Thoracic aorta (tissue), 2 donors: Measurements from ENCODE around the gene RHBG. TPM values are rescaled to one million over a fixed set of nuclear protein-coding genes. Genes with fewer than 3 reads are reported as not detected.

Experiments used
- ATAC-seq: fragments of 150-250 bp; one replicate; pipeline ENCODE4 v1.8.0; 2017; ENCODE audit warnings: low read depth; ENCODE audit not compliant: insufficient number of reproducible peaks, low FRiP score
- DNase-seq: peaks from one replicate; pipeline ENCODE4 v3.0.0-alpha.2; 2020; ENCODE audit warnings: low spot score
- H3K27ac ChIP-seq, 2 donors: fragments of 200-600 bp; sonication (generic); 1 replicate in 1 of 2; 2 replicates in 1 of 2; pipeline ENCODE4 v1.5.1; 2016; ENCODE audit warnings: mild to moderate bottlenecking in 2 of 2, moderate library complexity in 2 of 2
- H3K27me3 ChIP-seq: fragments of 200-600 bp; sonication (generic); replicated peaks from 2 replicates; pipeline ENCODE4 v1.6.0; 2016; ENCODE audit warnings: mild to moderate bottlenecking; ENCODE audit not compliant: insufficient read depth
- H3K36me3 ChIP-seq: fragments of 200-600 bp; sonication (generic); one replicate; pipeline ENCODE4 v1.5.1; 2016
- H3K4me1 ChIP-seq, 2 donors: fragments of 200-600 bp; sonication (generic); 1 replicate in 1 of 2; 2 replicates in 1 of 2; pipeline versions ENCODE4 v1.5.1 to v1.6.0; 2016; ENCODE audit warnings: low read depth in 2 of 2, mild to moderate bottlenecking in 1 of 2; ENCODE audit not compliant: control insufficient read depth in 1 of 2
- H3K4me3 ChIP-seq: fragments of 200-600 bp; sonication (generic); 2 replicates; pipeline ENCODE4 v1.5.1; 2016; ENCODE audit warnings: mild to moderate bottlenecking
- H3K9me3 ChIP-seq: fragments of 200-600 bp; sonication (generic); 2 replicates; pipeline ENCODE4 v1.5.1; 2016
- total RNA-seq, 2 donors: library from RNA; depleted of rRNA; stranded (reverse); fragments of >200 nt; gene quantifications; one replicate each; pipeline versions ENCODE4 v1.1.0 to v1.2.3, GENCODE V29; 2016
- TF ChIP-seq, protein P1 (sequence below): fragments of 200-600 bp; sonication (generic); IDR thresholded peaks from one replicate; pipeline ENCODE4 v1.5.1; 2019; ENCODE audit warnings: antibody characterized with exemption

RHBG gene
- total RNA-seq, 2 donors from 2014 or later = not detected

DNA sequence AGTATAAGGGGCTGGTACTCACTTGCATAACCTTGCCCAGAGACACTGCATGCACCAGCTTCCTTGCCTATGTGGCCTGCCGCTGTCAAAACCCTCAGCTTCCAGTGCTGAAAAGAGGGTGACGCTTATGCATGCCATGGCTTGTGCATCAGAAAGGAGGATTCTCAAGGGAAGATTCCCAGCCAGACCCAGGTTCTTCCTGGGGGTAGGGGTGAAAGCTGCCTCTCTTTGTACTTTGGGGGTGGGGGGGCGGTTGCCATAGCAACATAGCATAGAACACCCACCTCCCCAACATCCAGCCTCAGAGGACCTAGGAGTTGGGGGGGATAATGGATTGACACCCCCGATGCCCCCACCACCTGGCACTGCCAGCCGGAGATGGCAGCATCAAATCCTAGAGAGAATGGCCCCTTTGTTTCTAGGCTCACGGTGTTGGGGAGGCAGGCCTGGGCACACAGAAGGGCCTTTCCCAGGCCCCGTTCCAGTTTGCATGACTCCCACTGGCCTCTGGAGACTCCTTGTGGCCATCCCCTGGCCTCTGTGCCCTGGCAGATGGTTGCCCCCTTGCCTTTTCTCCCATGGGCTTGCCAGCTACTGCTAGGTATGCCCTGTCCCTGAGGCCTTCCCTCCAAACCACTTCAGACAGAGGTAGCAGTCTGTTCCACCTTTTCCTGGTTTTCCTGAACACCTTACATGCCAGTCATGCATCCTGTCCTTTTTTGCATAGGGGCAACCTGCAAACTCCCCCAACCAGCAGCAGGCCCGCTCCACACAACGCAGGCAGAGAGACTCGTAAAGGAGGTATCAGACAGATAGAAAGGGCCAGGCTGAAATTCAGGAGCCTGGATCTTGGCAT is 44.6 kb downstream of the RHBG start:
- DNase-seq = no peak
- Histone ChIP-seq H3K36me3 (no peaks in the 10 kb centered on the region), H3K4me3 (no peak overlapping the region), H3K4me1 (no peaks in the 10 kb centered on the region), H3K9me3 (no peaks in the 10 kb centered on the region), H3K27me3 (peaks cover 9% of the 10 kb centered on the region), H3K27ac (no peak overlapping the region)
- TF ChIP-seq, protein P1, sequence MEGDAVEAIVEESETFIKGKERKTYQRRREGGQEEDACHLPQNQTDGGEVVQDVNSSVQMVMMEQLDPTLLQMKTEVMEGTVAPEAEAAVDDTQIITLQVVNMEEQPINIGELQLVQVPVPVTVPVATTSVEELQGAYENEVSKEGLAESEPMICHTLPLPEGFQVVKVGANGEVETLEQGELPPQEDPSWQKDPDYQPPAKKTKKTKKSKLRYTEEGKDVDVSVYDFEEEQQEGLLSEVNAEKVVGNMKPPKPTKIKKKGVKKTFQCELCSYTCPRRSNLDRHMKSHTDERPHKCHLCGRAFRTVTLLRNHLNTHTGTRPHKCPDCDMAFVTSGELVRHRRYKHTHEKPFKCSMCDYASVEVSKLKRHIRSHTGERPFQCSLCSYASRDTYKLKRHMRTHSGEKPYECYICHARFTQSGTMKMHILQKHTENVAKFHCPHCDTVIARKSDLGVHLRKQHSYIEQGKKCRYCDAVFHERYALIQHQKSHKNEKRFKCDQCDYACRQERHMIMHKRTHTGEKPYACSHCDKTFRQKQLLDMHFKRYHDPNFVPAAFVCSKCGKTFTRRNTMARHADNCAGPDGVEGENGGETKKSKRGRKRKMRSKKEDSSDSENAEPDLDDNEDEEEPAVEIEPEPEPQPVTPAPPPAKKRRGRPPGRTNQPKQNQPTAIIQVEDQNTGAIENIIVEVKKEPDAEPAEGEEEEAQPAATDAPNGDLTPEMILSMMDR = no peak
- no peak for ATAC-seq

DNA sequence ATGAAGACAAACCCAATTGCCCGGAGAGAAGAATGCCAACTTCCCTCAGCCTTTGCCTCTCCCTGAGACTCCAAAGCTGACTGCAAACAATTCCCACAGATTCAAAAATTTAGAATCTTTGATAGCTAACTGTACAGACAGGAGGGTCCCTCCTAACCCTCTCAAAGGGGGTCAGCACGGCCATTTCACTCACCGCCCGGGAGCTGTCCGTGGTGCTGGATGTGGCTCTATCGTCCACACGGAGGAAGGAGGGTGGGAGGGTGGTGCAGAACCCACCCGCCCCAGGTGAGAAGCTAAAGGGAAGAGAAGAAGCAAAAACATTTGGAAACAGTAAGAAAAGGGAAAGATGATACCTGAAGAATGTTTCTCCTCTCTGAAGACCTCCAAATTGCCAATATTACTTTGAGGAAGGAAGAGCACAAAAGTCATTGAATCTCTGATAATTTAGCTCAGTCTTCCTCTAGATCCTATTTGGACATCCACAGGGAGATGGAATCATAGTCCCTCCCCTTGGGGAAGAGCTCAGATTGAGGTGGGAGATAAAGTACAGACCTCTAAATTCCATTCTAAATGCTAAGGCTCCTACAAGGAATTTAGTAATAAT is 45.6 kb downstream of the RHBG start:
- no peak for ATAC-seq

GRCh38 chr1:156416993-156417392 is 48.0 kb downstream of the RHBG start:
- Histone ChIP-seq H3K9me3 (no peaks in the 10 kb centered on the region), H3K4me3 (no peak overlapping the region), H3K27me3 (peaks cover 22% of the 10 kb centered on the region), H3K4me1 (peaks cover 20 to 21% of the 10 kb centered on the region in 2 donors), H3K27ac (no peak overlapping the region), H3K36me3 (no peaks in the 10 kb centered on the region)
- TF ChIP-seq, protein P1 = no peak
- no peak for ATAC-seq
- DNase-seq = no peak

More for the DNA sequence above, 45.6 kb downstream of the RHBG start:
- H3K4me3 ChIP-seq = no peak overlapping the region
- no peaks in the 10 kb centered on the region for H3K9me3 ChIP-seq
- TF ChIP-seq, protein P1 = no peak
- DNase-seq = no peak
- H3K27me3 ChIP-seq = peaks cover 9% of the 10 kb centered on the region
- H3K27ac ChIP-seq = no peak overlapping the region
- no peaks in the 10 kb centered on the region for H3K4me1 ChIP-seq
- H3K36me3 ChIP-seq = no peaks in the 10 kb centered on the region

- no peak for DNase-seq
Measured at GRCh38 chr1:156417401-156418020, 48.5 kb downstream of the RHBG start.

More at GRCh38 chr1:156417401-156418020, 48.5 kb downstream of the RHBG start:
- H3K36me3 ChIP-seq = no peaks in the 10 kb centered on the region
- no peaks in the 10 kb centered on the region for H3K9me3 ChIP-seq
- TF ChIP-seq, protein P1 = no peak
- no peak overlapping the region for H3K4me3 ChIP-seq
- peaks cover 20 to 21% of the 10 kb centered on the region in 2 donors for H3K4me1 ChIP-seq
- no peak overlapping the region for H3K27ac ChIP-seq
- H3K27me3 ChIP-seq = peaks cover 24% of the 10 kb centered on the region
- no peak for ATAC-seq
